ENCODE measurements around the gene ANTXRL.

GRCh38 chr10:46314071-46314470, 27.3 kb downstream of the ANTXRL start:
- no peak for TF ChIP-seq CTCF (IDR thresholded peaks at IDR 0.05)
- TF ChIP-seq POLR2AphosphoS5 (IDR thresholded peaks at IDR 0.05; ENCODE audit: insufficient read depth in 1 of 2, low read depth in 1 of 2) = no peak

Measured in vagina (tissue), 2 donors.